KMS-11 (cell line): ENCODE data around the gene FYB1.
A peak's percentile ranks its signal among the peaks of the same experiment; 100 is the strongest.

Source experiments
- H2AFZ ChIP-seq: fragments of 200-600 bp; sonication (generic); 2 replicates; pipeline ENCODE4 v1.6.1; 2016; ENCODE audit warnings: antibody characterized with exemption, mixed run types, low read depth
- H3K27ac ChIP-seq: fragments of 200-600 bp; sonication (generic); 2 replicates; pipeline ENCODE4 v1.6.1; 2016; ENCODE audit warnings: mild to moderate bottlenecking, mixed run types
- H3K27me3 ChIP-seq: fragments of 200-600 bp; sonication (generic); 2 replicates; pipeline ENCODE4 v1.6.1; 2017; ENCODE audit warnings: mild to moderate bottlenecking, low read depth, mixed run types, moderate library complexity; ENCODE audit not compliant: insufficient read depth
- H3K36me3 ChIP-seq: fragments of 200-600 bp; sonication (generic); 2 replicates; pipeline ENCODE4 v1.6.1; 2017; ENCODE audit warnings: mild to moderate bottlenecking, mixed run types; ENCODE audit not compliant: insufficient read depth
- H3K4me1 ChIP-seq: fragments of 200-600 bp; sonication (generic); 2 replicates; pipeline ENCODE4 v1.6.1; 2016; ENCODE audit warnings: mild to moderate bottlenecking, low read depth, mixed run types; ENCODE audit not compliant: poor library complexity, severe bottlenecking
- H3K4me2 ChIP-seq: fragments of 200-600 bp; sonication (generic); 2 replicates; pipeline ENCODE4 v1.7.0; 2016; ENCODE audit warnings: mild to moderate bottlenecking, mixed run types
- H3K4me3 ChIP-seq: fragments of 200-600 bp; sonication (generic); IDR thresholded peaks from 2 replicates; pipeline ENCODE4 v1.6.1; 2017; ENCODE audit warnings: low read depth, low read length, mixed read lengths; ENCODE audit not compliant: insufficient read depth
- H3K79me2 ChIP-seq: fragments of 200-600 bp; sonication (generic); 2 replicates; pipeline ENCODE4 v1.6.1; 2016; ENCODE audit warnings: low read depth, mixed run types; ENCODE audit not compliant: insufficient read depth
- H3K9ac ChIP-seq: fragments of 200-600 bp; sonication (generic); 2 replicates; pipeline ENCODE4 v1.6.1; 2016; ENCODE audit warnings: mild to moderate bottlenecking, mixed run types
- H4K20me1 ChIP-seq: fragments of 200-600 bp; sonication (generic); 2 replicates; pipeline ENCODE4 v1.6.1; 2016; ENCODE audit warnings: mild to moderate bottlenecking, mixed run types; ENCODE audit not compliant: insufficient read depth
- CTCF ChIP-seq: fragments of 200-600 bp; sonication (generic); conservative IDR thresholded peaks from 2 replicates; pipeline ENCODE4 v1.6.1; 2017; ENCODE audit warnings: low read depth, mild to moderate bottlenecking, antibody characterized with exemption, low read length, moderate library complexity, mixed read lengths

The FYB1 gene

GRCh38 chr5:39219437-39219836, at the start of gene FYB1:
Gene FYB1, minus strand, starts transcription at chr5:39219563. Its CDS starts 16,603 bp downstream, at chr5:39202960.
- Histone ChIP-seq H3K4me1 (peaks cover 5% of the 10 kb centered on the region), H3K27ac (no peak within 1 kb of the TSS), H3K36me3 (no peaks in the 10 kb centered on the region), H3K4me3 (no peak within 1 kb of the TSS), H3K79me2 (no peaks in the 10 kb centered on the region), H3K9ac (no peak within 1 kb of the TSS), H3K27me3 (no peaks in the 10 kb centered on the region), H3K4me2 (no peak within 1 kb of the TSS), H4K20me1 (no peaks in the 10 kb centered on the region), H2AFZ (no peak within 1 kb of the TSS)
- TF ChIP-seq CTCF = no peak

- H3K27ac ChIP-seq = no peak overlapping the region
- H2AFZ ChIP-seq = no peak overlapping the region
- H3K36me3 ChIP-seq = no peaks in the 10 kb centered on the region
- H3K27me3 ChIP-seq = 0 out of 2 replicates have a peak, but pooled peaks cover 6% of the 10 kb centered on the region
- TF ChIP-seq CTCF = no peak
- H4K20me1 ChIP-seq = no peaks in the 10 kb centered on the region
- peaks cover 35% of the 10 kb centered on the region for H3K4me1 ChIP-seq
- no peak overlapping the region for H3K9ac ChIP-seq
- no peaks in the 10 kb centered on the region for H3K79me2 ChIP-seq
- H3K4me2 ChIP-seq = no peak overlapping the region
- no peak overlapping the region for H3K4me3 ChIP-seq
Measured at GRCh38 chr5:39267186-39267585, 47.8 kb upstream of the FYB1 start.

- Histone ChIP-seq H3K36me3 (no peaks in the 10 kb centered on the region), H4K20me1 (no peaks in the 10 kb centered on the region), H3K4me1 (peaks cover 35% of the 10 kb centered on the region), H2AFZ (no peak overlapping the region), H3K9ac (no peak overlapping the region), H3K27me3 (0 out of 2 replicates have a peak, but pooled peaks cover 6% of the 10 kb centered on the region), H3K79me2 (no peaks in the 10 kb centered on the region), H3K4me3 (no peak overlapping the region), H3K27ac (no peak overlapping the region), H3K4me2 (no peak overlapping the region)
- TF ChIP-seq CTCF = no peak
Measured at GRCh38 chr5:39266442-39266841, 47.1 kb upstream of the FYB1 start.

GRCh38 chr5:39264528-39264927, 45.2 kb upstream of the FYB1 start:
- Histone ChIP-seq H3K4me3 (no peak overlapping the region), H3K9ac (no peak overlapping the region), H3K4me1 (peaks cover 35% of the 10 kb centered on the region), H3K27ac (no peak overlapping the region; the same call in 1 of the 2 replicates), H3K27me3 (0 out of 2 replicates have a peak, but pooled peaks cover 6% of the 10 kb centered on the region), H4K20me1 (no peaks in the 10 kb centered on the region), H3K79me2 (no peaks in the 10 kb centered on the region), H3K36me3 (no peaks in the 10 kb centered on the region), H3K4me2 (peak overlapping the region; percentile 51; the same call in 1 of the 2 replicates), H2AFZ (no peak overlapping the region)
- TF ChIP-seq CTCF = no peak
